AG04450 (cell line): ENCODE data around the gene HOXA7. TPM values are rescaled to one million over a fixed set of nuclear protein-coding genes. Genes with fewer than 3 reads are reported as not detected.

ENCODE experiments used
- CTCF ChIA-PET: fragments of 300-600, 350-600 bp; formaldehyde crosslinking; extraction: SDS; loops from one replicate; lab custom pipeline; 2022; ENCODE audit warnings: antibody characterized with exemption, inconsistent platforms; lab: Charles Lee
- POLR2A ChIA-PET: fragments of 350-600 bp; formaldehyde crosslinking; extraction: SDS; loops from one replicate; lab custom pipeline; 2021; ENCODE audit warnings: antibody characterized with exemption, inconsistent platforms; lab: Yijun Ruan, JAX
- DNase-seq: peaks from one replicate; pipeline ENCODE4 v3.0.0-alpha.2; 2011; ENCODE audit warnings: low read depth, low spot score
- H3K27ac ChIP-seq: one replicate; pipeline ENCODE4 v1.5.1; 2012; ENCODE audit warnings: low read depth, low read length, control low read depth
- H3K27me3 ChIP-seq: one replicate; pipeline ENCODE4 v1.6.0; 2012; ENCODE audit warnings: low read length; ENCODE audit not compliant: control insufficient read depth, insufficient read depth
- H3K4me3 ChIP-seq: 2 replicates; pipeline ENCODE4 v1.5.1; 2011; ENCODE audit warnings: mild to moderate bottlenecking, low read depth, low read length, control low read depth
- H3K9me3 ChIP-seq: 2 replicates; pipeline ENCODE4 v1.5.1; 2012; ENCODE audit warnings: low read length; ENCODE audit not compliant: control insufficient read depth, insufficient read depth
- CTCF ChIP-seq: IDR thresholded peaks from 2 replicates; pipeline ENCODE4 v1.5.1; 2011; ENCODE audit warnings: low read depth, low read length, control low read depth, inconsistent platforms
- polyA plus RNA-seq: library from polyadenylated mRNA; depleted of rRNA; stranded (reverse); fragments of >200 nt; gene quantifications from 2 replicates; pipeline ENCODE4 v1.2.3, GENCODE V29; 2011

HOXA7 gene
- polyA plus RNA-seq, 1 experiment, result 5.3 TPM

- CTCF ChIA-PET, result interaction anchor here (0.9 to 3.4 kb wide), 8 partner anchors 10 to 464 kb away, joined by 3 to 18 read pairs (median 4); partner anchors contain the start of gene HOXA5
- no peaks in the 10 kb centered on the region for H3K9me3 ChIP-seq
- no peak for TF ChIP-seq CTCF
Measured at GRCh38 chr7:27131390-27131819, 25.1 kb downstream of the HOXA7 start.

GRCh38 chr7:27130540-27131389 lies 25.7 kb downstream of the HOXA7 start, which contains the start of gene HOXA4:
HOXA4 (minus strand) TSS chr7:27130757; CDS start chr7:27130733, 24 bp downstream.
- Histone ChIP-seq H3K4me3 (peak within 1 kb of the TSS; percentile 68), H3K27me3 (no peaks in the 10 kb centered on the region), H3K27ac (peak within 1 kb of the TSS; percentile 33), H3K9me3 (no peaks in the 10 kb centered on the region)
- ChIA-PET CTCF (interaction anchor here (1.0 to 3.4 kb wide), 9 partner anchors 10 to 463 kb away, joined by 3 to 18 read pairs (median 4); partner anchors contain the start of gene HOXA5), POLR2A (interaction anchor here (0.8 to 1.8 kb wide), 7 partner anchors 10 to 1436 kb away, joined by 3 to 9 read pairs (median 4); partner anchors contain the start of gene HOXA5)
- TF ChIP-seq CTCF, result no peak
- DNase-seq, result no peak

More at GRCh38 chr7:27131390-27131819, 25.1 kb downstream of the HOXA7 start:
- DNase-seq, result no peak
- POLR2A ChIA-PET, result interaction anchor here (0.8 to 1.8 kb wide), 7 partner anchors 10 to 1435 kb away, joined by 3 to 9 read pairs (median 4); partner anchors contain the start of gene HOXA5
- Histone ChIP-seq H3K4me3 (peak overlapping the region; percentile 68), H3K27ac (no peak overlapping the region), H3K27me3 (no peaks in the 10 kb centered on the region)

GRCh38 chr7:27129729-27130539 lies 26.5 kb downstream of the HOXA7 start:
- H3K27ac ChIP-seq, result no peak overlapping the region
- POLR2A ChIA-PET, result interaction anchor here (1.1 to 1.7 kb wide), 3 partner anchors 10 to 16 kb away, joined by 3 to 6 read pairs (median 5); no protein-coding TSS in a partner anchor
- no peaks in the 10 kb centered on the region for H3K9me3 ChIP-seq
- TF ChIP-seq CTCF, result no peak
- CTCF ChIA-PET, result interaction anchor here (1.1 to 3.4 kb wide), 6 partner anchors 9 to 276 kb away, joined by 4 to 18 read pairs (median 6); partner anchors contain the start of gene HOXA5
- no peak for DNase-seq
- H3K27me3 ChIP-seq, result no peaks in the 10 kb centered on the region
- H3K4me3 ChIP-seq, result peak overlapping the region; percentile 59

GRCh38 chr7:27128776-27129728 lies 27.4 kb downstream of the HOXA7 start:
- ChIA-PET POLR2A (interaction anchor here (0.9 to 1.8 kb wide), 5 partner anchors 14 to 31 kb away, joined by 4 to 7 read pairs (median 5); partner anchors contain the start of gene HOXA5), CTCF (interaction anchor here (0.5 to 3.4 kb wide), 7 partner anchors 14 to 1512 kb away, joined by 3 to 18 read pairs (median 3); partner anchors contain the start of gene HOXA5)
- no peak for TF ChIP-seq CTCF
- no peak overlapping the region for H3K27ac ChIP-seq
- peak overlapping the region; percentile 59 for H3K4me3 ChIP-seq
- no peak for DNase-seq
- H3K27me3 ChIP-seq, result no peaks in the 10 kb centered on the region
- no peaks in the 10 kb centered on the region for H3K9me3 ChIP-seq
